Right lobe of liver (tissue), 6 donors: ENCODE results near the gene TBC1D1. TPM values are rescaled to one million over a fixed set of nuclear protein-coding genes. Genes with fewer than 3 reads are reported as not detected.
"Not testable (repeated sequence)": the region's sequence is repeated elsewhere in the genome, so short reads cannot be mapped to it uniquely, and the experiment has no call there.

Experiments
- ATAC-seq, 4 donors: fragments of 200-7000 bp; cut with Tn5 transposase; one replicate each; pipeline ENCODE4 v1.9.1; 2020; ENCODE audit warnings: mild to moderate bottlenecking in 4 of 4, moderate library complexity in 4 of 4
- DNase-seq, 3 donors: peaks; one replicate each; pipeline ENCODE4 v3.0.0-alpha.2; 2020
- H3K27ac ChIP-seq, 3 donors: fragments of 200-600 bp; one replicate each; pipeline ENCODE4 v1.8.0; 2022
- H3K27me3 ChIP-seq, 2 donors: fragments of 200-600 bp; one replicate each; pipeline ENCODE4 v1.8.0; 2022
- H3K36me3 ChIP-seq, 4 donors: fragments of 200-600 bp; sonication (generic) in 1 of 4; one replicate each; pipeline versions ENCODE4 v1.5.1 to v1.8.0; 2017 to 2022; ENCODE audit warnings: control low read depth in 1 of 4
- H3K4me1 ChIP-seq, 4 donors: fragments of 200-600 bp; sonication (generic) in 1 of 4; one replicate each; pipeline versions ENCODE4 v1.5.1 to v1.8.0; 2017 to 2022; ENCODE audit warnings: control low read depth in 1 of 4
- H3K4me3 ChIP-seq, 3 donors: fragments of 200-600 bp; one replicate each; pipeline ENCODE4 v1.8.0; 2022
- H3K9me3 ChIP-seq, 4 donors: fragments of 200-600 bp; sonication (generic) in 1 of 4; one replicate each; pipeline versions ENCODE4 v1.5.1 to v1.8.0; 2017 to 2022; ENCODE audit warnings: control low read depth in 1 of 4
- CTCF ChIP-seq, 4 donors: fragments of 200-600 bp in 3 of 4; fragments of 450-650 bp in 1 of 4; IDR thresholded peaks; one replicate each; pipeline versions ENCODE4 v1.5.1 to v1.8.0; 2016 to 2022; ENCODE audit warnings: antibody characterized with exemption in 4 of 4, mild to moderate bottlenecking in 2 of 4
- POLR2A ChIP-seq: fragments of 450-650 bp; IDR thresholded peaks from one replicate; pipeline ENCODE4 v1.6.1; 2017; ENCODE audit warnings: antibody characterized with exemption, mild to moderate bottlenecking
- WGBS: methylation state at CpG from one replicate; pipeline ENCODE4 v1.1.6; 2018; ENCODE audit warnings: low coverage, low lambda C conversion rate; ENCODE audit not compliant: insufficient coverage; ENCODE audit errors: missing lambda C conversion rate; 5-methylcytosine and 5-hydroxymethylcytosine counted together
- intact Hi-C, 2 donors: fragments of 100-400 bp; cut with DNase I; formaldehyde crosslinking; loops; one replicate each; pipeline versions ENCODE4 v1.11.2 to v1.14.1; 2022
- total RNA-seq, 6 experiments: library from RNA; depleted of rRNA in 2 of 6; stranded (reverse); fragments of >200 nt in 2 of 6; fragmentation: NEBNext Ultra II Directional in 3 of 6; extraction: Animal tissue kit (Norgen Biotek cat#: 25700) in 3 of 6; gene quantifications; one replicate each; pipeline versions ENCODE4 v1.1.0 to v1.2.4, GENCODE V29; 2016 to 2023
- donor health status: DM: no; HTN: yes; CAD: no.
- donor health status: DM: no; HTN: no; CAD: no.
- donor health status: DM: no; HTN: no; CAD: no.
- donor health status: DM: no; HTN: yes; CAD: no.
- donor health status: DM: no; HTN: yes; CAD: no.

TBC1D1 gene
- total RNA-seq, 6 experiments from 2014 or later: 21.2 to 67.5 (median 35.8) TPM

GRCh38 chr4:37970702-37971101 lies 79.8 kb downstream of the TBC1D1 start:
- H3K27me3 ChIP-seq: no peaks in the 10 kb centered on the region
- peak; percentile 79 to 90 (median 86) for ATAC-seq
- peaks cover 0 to 14% (median under 1%) of the 10 kb centered on the region in 4 donors for H3K4me1 ChIP-seq
- no peaks in the 10 kb centered on the region for H3K9me3 ChIP-seq
- peak; percentile 40 to 61 (median 52) for TF ChIP-seq CTCF (IDR thresholded peaks at IDR 0.05)
- no peak for TF ChIP-seq POLR2A
- intact Hi-C loops: loop anchor here in 1 of 2 donors (10.0 kb wide), 1 partner anchor 86 kb away; no protein-coding TSS in a partner anchor
- H3K27ac ChIP-seq: no peak overlapping the region
- H3K36me3 ChIP-seq: no peaks in the 10 kb centered on the region
- DNase-seq: peak; percentile 57 to 73 (median 70)
- 33% methylated on average over 1 of the region's 1 CpG for WGBS
- no peak overlapping the region for H3K4me3 ChIP-seq

GRCh38 chr4:37971202-37971601 lies 80.3 kb downstream of the TBC1D1 start:
- Histone ChIP-seq H3K36me3 (no peaks in the 10 kb centered on the region), H3K4me1 (peaks cover 0 to 15% (median 3%) of the 10 kb centered on the region in 4 donors), H3K27ac (no peak overlapping the region), H3K4me3 (no peak overlapping the region), H3K27me3 (no peaks in the 10 kb centered on the region), H3K9me3 (no peaks in the 10 kb centered on the region)
- ATAC-seq: no peak
- DNase-seq: no peak
- TF ChIP-seq POLR2A: no peak
- TF ChIP-seq CTCF (IDR thresholded peaks at IDR 0.05): no peak
- intact Hi-C loops: loop anchor here in 1 of 2 donors (10.0 kb wide), 1 partner anchor 86 kb away; no protein-coding TSS in a partner anchor
- 85% methylated on average over 4 of the region's 4 CpGs for WGBS

GRCh38 chr4:37973441-37973840 lies 82.6 kb downstream of the TBC1D1 start:
- H3K4me3 ChIP-seq: no peak overlapping the region
- WGBS: 35% methylated on average over 3 of the region's 3 CpGs
- H3K36me3 ChIP-seq: no peaks in the 10 kb centered on the region
- peak in 1 of 4 donors; percentile 28 for ATAC-seq
- intact Hi-C loops: loop anchor here in 1 of 2 donors (10.0 kb wide), 1 partner anchor 89 kb away; no protein-coding TSS in a partner anchor
- no peaks in the 10 kb centered on the region for H3K27me3 ChIP-seq
- H3K27ac ChIP-seq: peak overlapping the region in 1 of 3 donors; percentile 19
- H3K4me1 ChIP-seq: peaks cover 0 to 26% (median 5%) of the 10 kb centered on the region in 4 donors
- TF ChIP-seq CTCF (IDR thresholded peaks at IDR 0.05): no peak
- TF ChIP-seq POLR2A: no peak
- no peaks in the 10 kb centered on the region for H3K9me3 ChIP-seq
- no peak for DNase-seq

GRCh38 chr4:37975321-37975822 lies 84.5 kb downstream of the TBC1D1 start:
- H3K4me1 ChIP-seq: peaks cover 0 to 30% (median 5%) of the 10 kb centered on the region in 4 donors
- not testable (repeated sequence) for ATAC-seq, H3K4me3 ChIP-seq, H3K27me3 ChIP-seq, H3K9me3 ChIP-seq, H3K36me3 ChIP-seq
- intact Hi-C loops: loop anchor here in 1 of 2 donors (10.0 kb wide), 1 partner anchor 91 kb away; no protein-coding TSS in a partner anchor
- 25% methylated on average over 9 of the region's 13 CpGs for WGBS
- H3K27ac ChIP-seq: peak overlapping the region; percentile 26 to 95 (median 66)
- peak; percentile 79 to 86 (median 84) for DNase-seq
- peak in 3 of 4 donors; percentile 24 to 35 (median 34) for TF ChIP-seq CTCF (IDR thresholded peaks at IDR 0.05)
